ENCODE results near the gene LRRC32. TPM values are rescaled to one million over a fixed set of nuclear protein-coding genes. Genes with fewer than 3 reads are reported as not detected.

LRRC32 gene
- total RNA-seq, 1 experiment from 2014 or later, result 43.5 TPM

DNA sequence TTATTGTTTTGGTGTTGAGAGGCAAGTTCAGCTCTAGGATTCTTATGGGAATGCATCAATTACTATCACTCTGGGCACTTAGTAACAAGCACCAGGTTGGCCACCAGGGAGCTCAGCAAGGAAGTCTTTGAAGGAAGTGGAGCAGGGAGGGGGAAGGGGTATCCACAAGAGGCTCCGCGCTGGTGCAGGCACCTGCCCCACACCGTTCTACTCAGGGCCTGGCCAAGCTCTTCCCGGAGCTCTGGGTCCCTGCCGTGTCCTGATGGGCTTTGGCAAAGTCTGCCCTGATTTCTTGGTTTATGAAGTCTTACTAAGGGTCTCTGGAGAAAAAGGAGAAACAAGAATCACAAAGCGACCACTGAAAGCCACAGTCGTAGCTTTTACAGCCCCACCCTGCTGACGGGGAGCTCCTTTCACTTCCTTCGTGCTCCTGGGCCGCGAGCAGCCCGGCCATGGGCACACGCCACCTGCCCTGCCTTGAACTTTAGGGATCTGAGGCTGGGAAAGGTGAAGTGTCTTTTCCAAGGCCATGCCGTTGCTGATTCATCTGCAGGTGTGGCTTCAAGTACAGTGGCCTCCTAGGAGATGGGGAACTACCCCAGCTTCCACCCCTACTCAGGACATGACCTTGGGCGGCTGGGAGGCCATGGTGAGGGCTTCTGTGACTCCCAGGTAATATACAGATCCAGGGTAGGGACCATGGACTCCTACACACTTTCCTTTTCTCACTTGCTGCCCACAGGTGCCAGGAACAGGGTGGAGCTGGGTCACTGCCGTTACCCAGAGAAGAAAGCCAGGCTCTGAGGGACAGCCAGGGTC is 15.9 kb upstream of the LRRC32 start:
- H3K9me3 ChIP-seq (ENCODE audit: low read length), result no peaks in the 10 kb centered on the region
- no peaks in the 10 kb centered on the region for H3K79me2 ChIP-seq (ENCODE audit: low read length)
- no peak overlapping the region for H2AFZ ChIP-seq (ENCODE audit: low read length)
- no peak for DNase-seq
- H3K4me3 ChIP-seq (ENCODE audit: low read length), result no peak overlapping the region
- no peaks in the 10 kb centered on the region for H3K9me2 ChIP-seq (replicated peaks; ENCODE audit: insufficient read depth, low read length)
- H4K20me1 ChIP-seq (ENCODE audit: insufficient read depth, low read depth, low read length), result no peaks in the 10 kb centered on the region
- H3K36me3 ChIP-seq (ENCODE audit: insufficient read depth, low read length), result no peaks in the 10 kb centered on the region
- H3K27me3 ChIP-seq (ENCODE audit: low read length), result no peaks in the 10 kb centered on the region
- no peak overlapping the region for H3K4me2 ChIP-seq (ENCODE audit: low read depth, low read length, poor library complexity, severe bottlenecking)
- no peak overlapping the region for H3K9ac ChIP-seq (ENCODE audit: low read length)
- peaks cover 7% of the 10 kb centered on the region for H3K4me1 ChIP-seq (ENCODE audit: low read length)
- no peak overlapping the region for H3K27ac ChIP-seq (ENCODE audit: low read length)

DNA sequence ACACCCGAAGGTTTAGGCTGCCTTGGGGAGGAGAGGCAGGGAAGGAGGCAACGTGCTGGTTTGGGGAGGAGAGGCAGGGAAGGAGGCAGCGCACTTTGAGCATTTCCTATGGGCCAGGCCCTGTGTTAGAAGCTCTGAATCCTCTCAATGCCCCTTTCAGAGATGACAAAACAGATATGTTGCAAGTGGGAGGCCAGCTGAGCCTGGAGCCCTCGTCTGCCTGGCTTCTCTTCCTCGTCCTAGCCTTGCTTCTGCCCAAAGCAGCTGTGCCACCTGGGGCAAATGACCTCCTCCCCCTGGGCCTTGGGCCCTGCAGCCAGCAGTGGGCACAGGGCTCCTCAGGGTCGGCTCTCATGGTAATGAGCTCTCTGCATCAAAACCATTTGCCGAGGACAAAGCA is 15.3 kb upstream of the LRRC32 start:
- H3K27me3 ChIP-seq (ENCODE audit: low read length), result no peaks in the 10 kb centered on the region
- H3K9me3 ChIP-seq (ENCODE audit: low read length), result no peaks in the 10 kb centered on the region
- no peak overlapping the region for H3K27ac ChIP-seq (ENCODE audit: low read length)
- no peak overlapping the region for H3K9ac ChIP-seq (ENCODE audit: low read length)
- H3K4me3 ChIP-seq (ENCODE audit: low read length), result no peak overlapping the region
- peaks cover 7% of the 10 kb centered on the region for H3K4me1 ChIP-seq (ENCODE audit: low read length)
- no peaks in the 10 kb centered on the region for H3K79me2 ChIP-seq (ENCODE audit: low read length)
- no peak overlapping the region for H2AFZ ChIP-seq (ENCODE audit: low read length)
- H3K36me3 ChIP-seq (ENCODE audit: insufficient read depth, low read length), result no peaks in the 10 kb centered on the region
- DNase-seq, result no peak
- H4K20me1 ChIP-seq (ENCODE audit: insufficient read depth, low read depth, low read length), result no peaks in the 10 kb centered on the region
- H3K4me2 ChIP-seq (ENCODE audit: low read depth, low read length, poor library complexity, severe bottlenecking), result no peak overlapping the region
- H3K9me2 ChIP-seq (replicated peaks; ENCODE audit: insufficient read depth, low read length), result no peaks in the 10 kb centered on the region

DNA sequence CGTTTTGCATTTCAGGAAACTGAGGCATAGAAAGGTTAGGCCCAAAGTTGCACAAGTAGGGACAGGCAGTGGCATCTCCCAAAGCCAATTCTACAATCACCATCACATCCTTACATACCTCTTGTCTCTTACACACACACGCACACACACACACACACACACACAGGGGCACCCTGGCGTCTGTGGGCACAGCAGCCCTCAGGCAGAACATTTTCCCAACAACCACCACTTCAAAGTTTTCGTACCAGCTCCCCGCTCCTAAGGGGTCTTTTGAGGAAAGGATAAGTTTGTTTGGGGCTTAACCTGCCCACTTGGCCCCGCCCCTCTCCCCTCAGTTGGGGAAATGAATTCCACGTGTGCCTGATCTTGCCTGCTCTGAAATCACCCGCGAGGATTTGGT is 14.7 kb upstream of the LRRC32 start:
- Histone ChIP-seq H3K27ac (ENCODE audit: low read length) (no peak overlapping the region), H3K4me1 (ENCODE audit: low read length) (peaks cover 13% of the 10 kb centered on the region), H3K9ac (ENCODE audit: low read length) (no peak overlapping the region), H2AFZ (ENCODE audit: low read length) (no peak overlapping the region), H3K9me2 (replicated peaks; ENCODE audit: insufficient read depth, low read length) (no peaks in the 10 kb centered on the region), H3K4me2 (ENCODE audit: low read depth, low read length, poor library complexity, severe bottlenecking) (no peak overlapping the region), H4K20me1 (ENCODE audit: insufficient read depth, low read depth, low read length) (no peaks in the 10 kb centered on the region), H3K4me3 (ENCODE audit: low read length) (no peak overlapping the region), H3K9me3 (ENCODE audit: low read length) (no peaks in the 10 kb centered on the region), H3K36me3 (ENCODE audit: insufficient read depth, low read length) (no peaks in the 10 kb centered on the region), H3K79me2 (ENCODE audit: low read length) (no peaks in the 10 kb centered on the region), H3K27me3 (ENCODE audit: low read length) (no peaks in the 10 kb centered on the region)
- DNase-seq, result no peak

DNA sequence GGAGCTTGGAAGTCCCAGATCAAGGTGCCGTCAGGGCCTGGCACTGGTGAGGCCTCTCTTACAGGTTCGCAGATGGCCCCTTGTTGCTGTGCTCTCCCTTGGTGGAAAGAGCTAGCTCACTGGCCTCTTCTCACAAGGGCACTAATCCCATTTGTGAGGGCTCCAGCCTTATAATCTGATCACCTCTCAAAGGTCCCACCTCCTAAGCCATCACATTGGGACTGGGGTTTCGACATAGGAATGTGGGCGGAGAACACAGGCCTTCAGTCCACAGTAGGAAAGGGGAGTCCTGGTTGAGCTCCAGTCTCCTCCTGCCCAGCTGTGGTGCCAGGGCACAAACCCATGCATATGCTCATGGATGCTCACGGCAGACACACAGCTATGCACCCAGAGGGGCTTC is 14.0 kb upstream of the LRRC32 start:
- Histone ChIP-seq H3K4me3 (ENCODE audit: low read length) (no peak overlapping the region), H3K27me3 (ENCODE audit: low read length) (no peaks in the 10 kb centered on the region), H3K4me2 (ENCODE audit: low read depth, low read length, poor library complexity, severe bottlenecking) (no peak overlapping the region), H3K27ac (ENCODE audit: low read length) (no peak overlapping the region), H2AFZ (ENCODE audit: low read length) (no peak overlapping the region), H3K36me3 (ENCODE audit: insufficient read depth, low read length) (no peaks in the 10 kb centered on the region), H3K9me2 (replicated peaks; ENCODE audit: insufficient read depth, low read length) (no peaks in the 10 kb centered on the region), H4K20me1 (ENCODE audit: insufficient read depth, low read depth, low read length) (no peaks in the 10 kb centered on the region), H3K9ac (ENCODE audit: low read length) (no peak overlapping the region), H3K9me3 (ENCODE audit: low read length) (no peaks in the 10 kb centered on the region), H3K4me1 (ENCODE audit: low read length) (peaks cover 13% of the 10 kb centered on the region), H3K79me2 (ENCODE audit: low read length) (no peaks in the 10 kb centered on the region)
- DNase-seq, result no peak

DNA sequence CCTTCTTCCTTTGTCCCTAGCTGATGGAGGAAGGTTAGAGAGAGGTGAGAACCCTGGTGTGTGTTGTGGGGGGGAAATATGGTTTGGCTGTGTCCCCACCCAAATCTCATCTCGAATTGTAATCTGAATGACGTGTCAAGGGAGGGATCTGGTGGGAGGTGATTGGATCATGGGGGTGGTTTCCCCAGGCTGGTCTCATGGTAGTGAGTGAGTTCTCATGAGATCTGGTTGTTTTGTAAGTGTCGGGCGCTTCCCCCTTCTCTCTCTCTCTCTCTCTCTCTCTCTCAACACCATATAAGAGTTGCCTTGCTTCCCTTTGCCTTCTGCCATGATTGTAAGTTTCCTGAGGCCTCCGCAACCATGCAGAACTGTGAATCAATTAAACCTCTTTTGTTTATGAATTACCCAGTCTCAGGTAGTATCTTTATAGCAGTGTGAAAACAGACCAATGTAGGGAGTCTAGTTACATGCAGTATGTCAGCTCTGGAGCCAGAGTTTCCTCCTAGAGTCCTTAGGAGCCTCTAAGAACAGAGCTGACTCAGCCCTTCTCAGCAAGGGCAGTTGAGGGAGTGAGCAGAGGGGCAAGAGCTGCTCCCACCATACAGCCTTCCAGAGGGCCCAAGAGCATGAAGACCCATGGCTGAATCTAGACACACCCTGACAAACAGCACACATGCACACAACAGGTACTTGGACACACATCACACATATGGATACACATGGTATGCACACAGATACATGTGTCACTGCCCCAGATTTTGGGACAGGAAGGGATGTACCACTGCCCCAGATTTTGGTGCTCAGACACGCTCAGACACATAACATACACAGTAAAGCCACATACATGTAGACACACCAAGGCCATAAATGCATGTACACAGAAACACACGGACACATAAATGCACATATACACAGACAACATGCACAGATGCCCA is 12.9 kb upstream of the LRRC32 start:
- no peak overlapping the region for H3K27ac ChIP-seq (ENCODE audit: low read length)
- H4K20me1 ChIP-seq (ENCODE audit: insufficient read depth, low read depth, low read length), result no peaks in the 10 kb centered on the region
- no peaks in the 10 kb centered on the region for H3K9me2 ChIP-seq (replicated peaks; ENCODE audit: insufficient read depth, low read length)
- no peaks in the 10 kb centered on the region for H3K36me3 ChIP-seq (ENCODE audit: insufficient read depth, low read length)
- no peak overlapping the region for H3K4me3 ChIP-seq (ENCODE audit: low read length)
- no peaks in the 10 kb centered on the region for H3K27me3 ChIP-seq (ENCODE audit: low read length)
- no peak overlapping the region for H3K4me2 ChIP-seq (ENCODE audit: low read depth, low read length, poor library complexity, severe bottlenecking)
- peaks cover 13% of the 10 kb centered on the region for H3K4me1 ChIP-seq (ENCODE audit: low read length)
- H2AFZ ChIP-seq (ENCODE audit: low read length), result no peak overlapping the region
- no peaks in the 10 kb centered on the region for H3K79me2 ChIP-seq (ENCODE audit: low read length)
- H3K9me3 ChIP-seq (ENCODE audit: low read length), result no peaks in the 10 kb centered on the region
- no peak for DNase-seq
- H3K9ac ChIP-seq (ENCODE audit: low read length), result no peak overlapping the region

DNA sequence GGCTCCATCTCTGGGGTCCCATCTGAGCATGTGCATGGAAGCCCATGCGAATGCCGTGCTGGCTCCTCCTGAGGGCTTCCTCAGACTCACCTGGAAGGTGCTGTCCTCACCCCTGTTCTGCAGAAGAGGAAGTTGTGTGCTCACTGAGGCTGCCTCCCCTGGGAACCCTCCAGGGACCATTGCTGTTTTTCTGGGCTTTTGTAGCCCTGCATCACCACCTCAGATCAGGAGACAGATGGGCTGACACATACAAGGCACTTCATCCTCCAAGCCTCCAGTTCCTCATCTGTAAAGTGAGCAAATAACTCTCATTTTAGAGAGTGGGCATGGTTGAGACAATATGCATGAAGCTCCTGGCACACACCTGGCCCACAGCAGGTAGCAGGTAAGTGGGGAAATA is 12.1 kb upstream of the LRRC32 start:
- Histone ChIP-seq H3K4me3 (ENCODE audit: low read length) (no peak overlapping the region), H3K9me2 (replicated peaks; ENCODE audit: insufficient read depth, low read length) (no peaks in the 10 kb centered on the region), H4K20me1 (ENCODE audit: insufficient read depth, low read depth, low read length) (no peaks in the 10 kb centered on the region), H3K9ac (ENCODE audit: low read length) (no peak overlapping the region), H3K79me2 (ENCODE audit: low read length) (no peaks in the 10 kb centered on the region), H3K27ac (ENCODE audit: low read length) (no peak overlapping the region), H3K36me3 (ENCODE audit: insufficient read depth, low read length) (no peaks in the 10 kb centered on the region), H2AFZ (ENCODE audit: low read length) (no peak overlapping the region), H3K27me3 (ENCODE audit: low read length) (no peaks in the 10 kb centered on the region), H3K4me1 (ENCODE audit: low read length) (peaks cover 13% of the 10 kb centered on the region), H3K4me2 (ENCODE audit: low read depth, low read length, poor library complexity, severe bottlenecking) (no peak overlapping the region), H3K9me3 (ENCODE audit: low read length) (no peaks in the 10 kb centered on the region)
- DNase-seq, result peak; percentile 52

DNA sequence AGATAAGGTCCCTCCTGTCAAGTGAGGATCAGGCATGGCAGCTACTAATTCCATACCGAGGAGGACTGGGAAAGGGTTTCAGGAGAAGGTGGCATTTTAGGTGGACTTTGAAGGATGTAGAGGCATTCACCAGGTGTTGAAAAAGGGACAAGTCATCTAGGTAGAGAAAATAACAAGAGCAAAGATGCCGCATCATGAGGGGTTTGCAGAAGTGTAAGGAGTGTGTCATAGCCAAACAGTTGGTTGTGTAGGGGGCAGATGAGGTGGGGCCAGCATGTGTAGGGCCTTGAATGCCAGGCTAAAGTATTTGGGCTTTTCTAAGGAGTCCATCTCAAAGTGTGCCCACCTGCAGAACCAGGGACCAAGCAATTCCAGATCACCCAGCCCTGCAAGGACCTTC is 11.6 kb upstream of the LRRC32 start:
- no peaks in the 10 kb centered on the region for H3K9me2 ChIP-seq (replicated peaks; ENCODE audit: insufficient read depth, low read length)
- H3K27ac ChIP-seq (ENCODE audit: low read length), result no peak overlapping the region
- H3K27me3 ChIP-seq (ENCODE audit: low read length), result no peaks in the 10 kb centered on the region
- H3K4me1 ChIP-seq (ENCODE audit: low read length), result peaks cover 16% of the 10 kb centered on the region
- no peaks in the 10 kb centered on the region for H3K36me3 ChIP-seq (ENCODE audit: insufficient read depth, low read length)
- no peak overlapping the region for H3K9ac ChIP-seq (ENCODE audit: low read length)
- no peak overlapping the region for H3K4me2 ChIP-seq (ENCODE audit: low read depth, low read length, poor library complexity, severe bottlenecking)
- H4K20me1 ChIP-seq (ENCODE audit: insufficient read depth, low read depth, low read length), result no peaks in the 10 kb centered on the region
- no peaks in the 10 kb centered on the region for H3K79me2 ChIP-seq (ENCODE audit: low read length)
- no peak overlapping the region for H3K4me3 ChIP-seq (ENCODE audit: low read length)
- no peak for DNase-seq
- H2AFZ ChIP-seq (ENCODE audit: low read length), result no peak overlapping the region
- no peaks in the 10 kb centered on the region for H3K9me3 ChIP-seq (ENCODE audit: low read length)
